NB4 (cell line): ENCODE results near the gene ZFAND6.

Source experiments
- DNase-seq: peaks from one replicate; pipeline ENCODE4 v3.0.0; 2010; ENCODE audit warnings: low read depth
- H3K4me3 ChIP-seq: one replicate; pipeline ENCODE4 v1.5.1; 2011; ENCODE audit warnings: mild to moderate bottlenecking, low read depth, low read length, moderate library complexity
- CTCF ChIP-seq: IDR thresholded peaks from one replicate; pipeline ENCODE4 v1.5.1; 2012; ENCODE audit warnings: low read depth, low read length
- MAX ChIP-seq: IDR thresholded peaks from 2 replicates; pipeline ENCODE4 v1.6.1; 2011; ENCODE audit warnings: low read depth, low read length
- MYC ChIP-seq: IDR thresholded peaks from 2 replicates; pipeline ENCODE4 v1.6.1; 2011; ENCODE audit warnings: low read depth, low read length
- POLR2A ChIP-seq: IDR thresholded peaks from 2 replicates; pipeline ENCODE4 v1.6.1; 2011; ENCODE audit warnings: mild to moderate bottlenecking; ENCODE audit not compliant: insufficient read length; ENCODE audit errors: extremely low read depth

Gene ZFAND6

GRCh38 chr15:80107204-80107603, 47.7 kb downstream of the ZFAND6 start:
- no peak for TF ChIP-seq MYC
- no peak overlapping the region for H3K4me3 ChIP-seq
- DNase-seq = no peak

GRCh38 chr15:80107774-80108173, 48.3 kb downstream of the ZFAND6 start:
- no peak for TF ChIP-seq MAX
- no peak for TF ChIP-seq CTCF
- no peak for TF ChIP-seq POLR2A
- TF ChIP-seq MYC = no peak
- DNase-seq = no peak
- no peak overlapping the region for H3K4me3 ChIP-seq

- no peak overlapping the region for H3K4me3 ChIP-seq
- peak; percentile 10 for DNase-seq
- TF ChIP-seq CTCF (no peak), MAX (no peak), POLR2A (no peak), MYC (no peak)
These were observed 49.9 kb downstream of the ZFAND6 start for GRCh38 chr15:80109388-80109787.

- TF ChIP-seq MYC (no peak), MAX (no peak), CTCF (no peak), POLR2A (no peak)
- DNase-seq = no peak
- H3K4me3 ChIP-seq = no peak overlapping the region
These were observed 51.4 kb downstream of the ZFAND6 start for GRCh38 chr15:80110920-80111319.

GRCh38 chr15:80114114-80114513, 54.6 kb downstream of the ZFAND6 start:
- TF ChIP-seq MYC = no peak
- no peak for TF ChIP-seq POLR2A
- TF ChIP-seq MAX = no peak
- no peak for TF ChIP-seq CTCF
- H3K4me3 ChIP-seq = no peak overlapping the region
- no peak for DNase-seq

- H3K4me3 ChIP-seq = no peak overlapping the region
- TF ChIP-seq MAX (no peak), POLR2A (no peak), CTCF (no peak), MYC (no peak)
- DNase-seq = no peak
These were observed 55.5 kb downstream of the ZFAND6 start for GRCh38 chr15:80115021-80115420.
